Liver (tissue), 3 donors: ENCODE results near the gene VEGFD.

Source experiments
- GABPA ChIP-seq, 2 donors: IDR thresholded peaks in 1 of 2; conservative IDR thresholded peaks in 1 of 2; 2 replicates each; pipeline ENCODE4 v1.6.1; 2016; ENCODE audit warnings: antibody characterized with exemption in 2 of 2, mild to moderate bottlenecking in 1 of 2, moderate library complexity in 1 of 2
- TAF1 ChIP-seq: conservative IDR thresholded peaks from 2 replicates; pipeline ENCODE4 v1.6.1; 2016; ENCODE audit warnings: antibody characterized with exemption, mild to moderate bottlenecking
- TF ChIP-seq, protein P1 (sequence below): fragments of 150-350 bp; IDR thresholded peaks from 2 replicates; pipeline ENCODE4 v1.5.1; 2017; ENCODE audit warnings: improper control_type of control experiment, low read depth, low read length; ENCODE audit not compliant: missing input control
- TF ChIP-seq, protein P2 (sequence below): IDR thresholded peaks from 2 replicates; pipeline ENCODE4 v1.6.1; 2016; ENCODE audit warnings: antibody characterized with exemption, mild to moderate bottlenecking
- TF ChIP-seq, protein P3 (sequence below): IDR thresholded peaks from 2 replicates; pipeline ENCODE4 v1.6.1; 2016; ENCODE audit warnings: antibody characterized with exemption
- donor health status: healthy.
- donor health status: healthy.

- TF ChIP-seq, protein P1, sequence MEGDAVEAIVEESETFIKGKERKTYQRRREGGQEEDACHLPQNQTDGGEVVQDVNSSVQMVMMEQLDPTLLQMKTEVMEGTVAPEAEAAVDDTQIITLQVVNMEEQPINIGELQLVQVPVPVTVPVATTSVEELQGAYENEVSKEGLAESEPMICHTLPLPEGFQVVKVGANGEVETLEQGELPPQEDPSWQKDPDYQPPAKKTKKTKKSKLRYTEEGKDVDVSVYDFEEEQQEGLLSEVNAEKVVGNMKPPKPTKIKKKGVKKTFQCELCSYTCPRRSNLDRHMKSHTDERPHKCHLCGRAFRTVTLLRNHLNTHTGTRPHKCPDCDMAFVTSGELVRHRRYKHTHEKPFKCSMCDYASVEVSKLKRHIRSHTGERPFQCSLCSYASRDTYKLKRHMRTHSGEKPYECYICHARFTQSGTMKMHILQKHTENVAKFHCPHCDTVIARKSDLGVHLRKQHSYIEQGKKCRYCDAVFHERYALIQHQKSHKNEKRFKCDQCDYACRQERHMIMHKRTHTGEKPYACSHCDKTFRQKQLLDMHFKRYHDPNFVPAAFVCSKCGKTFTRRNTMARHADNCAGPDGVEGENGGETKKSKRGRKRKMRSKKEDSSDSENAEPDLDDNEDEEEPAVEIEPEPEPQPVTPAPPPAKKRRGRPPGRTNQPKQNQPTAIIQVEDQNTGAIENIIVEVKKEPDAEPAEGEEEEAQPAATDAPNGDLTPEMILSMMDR: no peak
- TF ChIP-seq TAF1: no peak
- TF ChIP-seq, protein P2, sequence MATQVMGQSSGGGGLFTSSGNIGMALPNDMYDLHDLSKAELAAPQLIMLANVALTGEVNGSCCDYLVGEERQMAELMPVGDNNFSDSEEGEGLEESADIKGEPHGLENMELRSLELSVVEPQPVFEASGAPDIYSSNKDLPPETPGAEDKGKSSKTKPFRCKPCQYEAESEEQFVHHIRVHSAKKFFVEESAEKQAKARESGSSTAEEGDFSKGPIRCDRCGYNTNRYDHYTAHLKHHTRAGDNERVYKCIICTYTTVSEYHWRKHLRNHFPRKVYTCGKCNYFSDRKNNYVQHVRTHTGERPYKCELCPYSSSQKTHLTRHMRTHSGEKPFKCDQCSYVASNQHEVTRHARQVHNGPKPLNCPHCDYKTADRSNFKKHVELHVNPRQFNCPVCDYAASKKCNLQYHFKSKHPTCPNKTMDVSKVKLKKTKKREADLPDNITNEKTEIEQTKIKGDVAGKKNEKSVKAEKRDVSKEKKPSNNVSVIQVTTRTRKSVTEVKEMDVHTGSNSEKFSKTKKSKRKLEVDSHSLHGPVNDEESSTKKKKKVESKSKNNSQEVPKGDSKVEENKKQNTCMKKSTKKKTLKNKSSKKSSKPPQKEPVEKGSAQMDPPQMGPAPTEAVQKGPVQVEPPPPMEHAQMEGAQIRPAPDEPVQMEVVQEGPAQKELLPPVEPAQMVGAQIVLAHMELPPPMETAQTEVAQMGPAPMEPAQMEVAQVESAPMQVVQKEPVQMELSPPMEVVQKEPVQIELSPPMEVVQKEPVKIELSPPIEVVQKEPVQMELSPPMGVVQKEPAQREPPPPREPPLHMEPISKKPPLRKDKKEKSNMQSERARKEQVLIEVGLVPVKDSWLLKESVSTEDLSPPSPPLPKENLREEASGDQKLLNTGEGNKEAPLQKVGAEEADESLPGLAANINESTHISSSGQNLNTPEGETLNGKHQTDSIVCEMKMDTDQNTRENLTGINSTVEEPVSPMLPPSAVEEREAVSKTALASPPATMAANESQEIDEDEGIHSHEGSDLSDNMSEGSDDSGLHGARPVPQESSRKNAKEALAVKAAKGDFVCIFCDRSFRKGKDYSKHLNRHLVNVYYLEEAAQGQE: no peak
- no peak for TF ChIP-seq GABPA (IDR thresholded peaks at IDR 0.05 in 1 of 2, conservative IDR thresholded peaks at IDR 0.05 in 1 of 2)
- TF ChIP-seq, protein P3, sequence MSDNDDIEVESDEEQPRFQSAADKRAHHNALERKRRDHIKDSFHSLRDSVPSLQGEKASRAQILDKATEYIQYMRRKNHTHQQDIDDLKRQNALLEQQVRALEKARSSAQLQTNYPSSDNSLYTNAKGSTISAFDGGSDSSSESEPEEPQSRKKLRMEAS: no peak
Measured at GRCh38 chrX:15413101-15413500, 28.9 kb upstream of the VEGFD start.
